ENCODE measurements around the gene RNU7-1.

The RNU7-1 gene

DNA sequence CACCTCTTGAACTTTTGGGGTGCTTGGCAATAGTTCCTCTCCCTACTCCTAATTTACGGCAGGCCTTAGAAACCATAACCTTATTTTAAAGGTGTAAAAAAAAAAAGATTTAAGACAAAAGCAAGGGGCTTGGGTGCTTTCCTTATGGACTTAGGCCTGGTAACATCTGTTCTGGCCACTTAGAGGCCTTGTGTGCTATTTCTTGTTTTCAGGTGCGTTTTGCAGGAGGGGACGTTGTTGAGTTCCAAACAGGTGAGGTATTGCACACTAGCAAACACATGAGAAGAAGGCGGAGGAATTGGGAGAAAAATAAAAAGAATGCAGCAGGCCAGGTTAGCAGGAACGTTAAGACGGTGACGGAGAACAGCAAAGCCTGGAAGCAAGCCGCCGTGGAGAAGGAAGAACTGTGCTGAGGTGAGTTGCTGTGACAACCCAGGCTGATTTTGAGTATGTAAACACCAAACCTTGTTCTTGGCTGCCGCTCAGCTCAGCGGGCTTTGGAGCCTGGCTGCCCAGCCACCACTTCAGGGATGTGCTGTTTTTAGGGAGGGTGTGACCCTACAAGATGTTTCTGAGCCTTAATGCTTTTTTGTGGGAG, 44.4 kb downstream of the RNU7-1 start:
- no peak for TF ChIP-seq TAF1 (IDR thresholded peaks at IDR 0.05; ENCODE audit: borderline replicate concordance, insufficient read depth, low read length)
- no peak for TF ChIP-seq POLR2AphosphoS5 (IDR thresholded peaks at IDR 0.05; ENCODE audit: low read depth, low read length)
- TF ChIP-seq FOXP2 (optimal IDR thresholded peaks at IDR 0.05; ENCODE audit: borderline replicate concordance, extremely low read depth, extremely low read length, insufficient read depth), result no peak
- TF ChIP-seq, protein P1, sequence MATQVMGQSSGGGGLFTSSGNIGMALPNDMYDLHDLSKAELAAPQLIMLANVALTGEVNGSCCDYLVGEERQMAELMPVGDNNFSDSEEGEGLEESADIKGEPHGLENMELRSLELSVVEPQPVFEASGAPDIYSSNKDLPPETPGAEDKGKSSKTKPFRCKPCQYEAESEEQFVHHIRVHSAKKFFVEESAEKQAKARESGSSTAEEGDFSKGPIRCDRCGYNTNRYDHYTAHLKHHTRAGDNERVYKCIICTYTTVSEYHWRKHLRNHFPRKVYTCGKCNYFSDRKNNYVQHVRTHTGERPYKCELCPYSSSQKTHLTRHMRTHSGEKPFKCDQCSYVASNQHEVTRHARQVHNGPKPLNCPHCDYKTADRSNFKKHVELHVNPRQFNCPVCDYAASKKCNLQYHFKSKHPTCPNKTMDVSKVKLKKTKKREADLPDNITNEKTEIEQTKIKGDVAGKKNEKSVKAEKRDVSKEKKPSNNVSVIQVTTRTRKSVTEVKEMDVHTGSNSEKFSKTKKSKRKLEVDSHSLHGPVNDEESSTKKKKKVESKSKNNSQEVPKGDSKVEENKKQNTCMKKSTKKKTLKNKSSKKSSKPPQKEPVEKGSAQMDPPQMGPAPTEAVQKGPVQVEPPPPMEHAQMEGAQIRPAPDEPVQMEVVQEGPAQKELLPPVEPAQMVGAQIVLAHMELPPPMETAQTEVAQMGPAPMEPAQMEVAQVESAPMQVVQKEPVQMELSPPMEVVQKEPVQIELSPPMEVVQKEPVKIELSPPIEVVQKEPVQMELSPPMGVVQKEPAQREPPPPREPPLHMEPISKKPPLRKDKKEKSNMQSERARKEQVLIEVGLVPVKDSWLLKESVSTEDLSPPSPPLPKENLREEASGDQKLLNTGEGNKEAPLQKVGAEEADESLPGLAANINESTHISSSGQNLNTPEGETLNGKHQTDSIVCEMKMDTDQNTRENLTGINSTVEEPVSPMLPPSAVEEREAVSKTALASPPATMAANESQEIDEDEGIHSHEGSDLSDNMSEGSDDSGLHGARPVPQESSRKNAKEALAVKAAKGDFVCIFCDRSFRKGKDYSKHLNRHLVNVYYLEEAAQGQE (IDR thresholded peaks at IDR 0.05; ENCODE audit: insufficient read depth in 1 of 2, low read depth in 2 of 2, low read length in 2 of 2), result no peak
- TF ChIP-seq SIN3A (IDR thresholded peaks at IDR 0.05; ENCODE audit: borderline replicate concordance, insufficient read depth, low read length), result no peak
